ENCODE results near the gene LSM12. TPM values are rescaled to one million over a fixed set of nuclear protein-coding genes. Genes with fewer than 3 reads are reported as not detected.
"Not testable (repeated sequence)": the region's sequence is repeated elsewhere in the genome, so short reads cannot be mapped to it uniquely, and the experiment has no call there.

LSM12 gene
- total and polyA plus RNA-seq, 9 donors, result 14.4 to 32.6 (median 27.9) TPM

DNA sequence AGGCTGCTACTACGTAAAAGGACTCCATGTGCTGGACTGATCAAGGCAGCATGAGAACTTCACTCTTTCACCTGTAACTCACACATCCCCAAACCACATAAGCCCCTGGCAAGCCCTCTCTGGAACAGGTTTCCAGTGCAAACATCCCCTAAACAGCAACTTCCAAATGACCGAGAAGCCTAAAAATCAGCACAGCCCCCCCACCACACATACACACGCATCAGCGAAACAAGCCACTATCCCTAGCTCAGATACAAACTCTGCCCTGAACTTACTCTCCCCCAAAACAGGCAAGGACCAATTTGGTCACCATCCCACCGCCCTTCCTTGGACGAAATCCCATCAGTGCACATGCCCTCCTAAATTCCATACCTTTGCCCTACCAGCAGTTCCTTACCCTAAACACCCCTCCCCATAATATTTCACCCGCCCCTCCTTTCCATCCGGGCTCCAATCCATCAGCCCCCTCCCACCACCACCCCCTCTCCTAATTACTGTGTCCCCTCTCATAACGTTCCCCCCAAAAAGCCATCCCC is 735 bp downstream of the LSM12 start:
- Histone ChIP-seq H3K27ac (ENCODE audit: low read length) (peak overlapping the region; percentile 96), H3K4me3 (ENCODE audit: low read length) (peak overlapping the region; percentile 78), H3K36me3 (ENCODE audit: control insufficient read depth, insufficient read depth, low read length) (peaks cover 23% of the 10 kb centered on the region), H3K4me1 (ENCODE audit: control insufficient read depth, insufficient read depth, low read length) (peaks cover 19% of the 10 kb centered on the region), H3K9me3 (replicated peaks; ENCODE audit: control insufficient read depth, low read depth, low read length) (no peaks in the 10 kb centered on the region), H3K27me3 (ENCODE audit: control insufficient read depth, insufficient read depth, low read length) (no peaks in the 10 kb centered on the region)
- no peak for DNase-seq
- 2% methylated on average over 9 of the region's 9 CpGs for WGBS (ENCODE audit: insufficient coverage)

- H3K36me3 ChIP-seq (ENCODE audit: control insufficient read depth, insufficient read depth, low read length), result peaks cover 36% of the 10 kb centered on the region
- H3K27me3 ChIP-seq (ENCODE audit: control insufficient read depth, insufficient read depth, low read length), result no peaks in the 10 kb centered on the region
- DNase-seq, result no peak
- H3K4me1 ChIP-seq (ENCODE audit: control insufficient read depth, insufficient read depth, low read length), result peaks cover 12% of the 10 kb centered on the region
- 59% methylated on average over 3 of the region's 10 CpGs for WGBS (ENCODE audit: insufficient coverage)
- H3K9me3 ChIP-seq (replicated peaks; ENCODE audit: control insufficient read depth, low read depth, low read length), result no peaks in the 10 kb centered on the region
- no peak overlapping the region for H3K27ac ChIP-seq (ENCODE audit: low read length)
- H3K4me3 ChIP-seq (ENCODE audit: low read length), result no peak overlapping the region
Measured at GRCh38 chr17:44063704-44064639, 2.5 kb downstream of the LSM12 start.

GRCh38 chr17:44062871-44063270 is 3.6 kb downstream of the LSM12 start:
- 92% methylated on average over 8 of the region's 15 CpGs for WGBS (ENCODE audit: insufficient coverage)
- DNase-seq, result no peak
- Histone ChIP-seq H3K36me3 (ENCODE audit: control insufficient read depth, insufficient read depth, low read length) (peaks cover 42% of the 10 kb centered on the region), H3K27me3 (ENCODE audit: control insufficient read depth, insufficient read depth, low read length) (no peaks in the 10 kb centered on the region), H3K4me3 (ENCODE audit: low read length) (no peak overlapping the region), H3K9me3 (replicated peaks; ENCODE audit: control insufficient read depth, low read depth, low read length) (no peaks in the 10 kb centered on the region), H3K27ac (ENCODE audit: low read length) (no peak overlapping the region), H3K4me1 (ENCODE audit: control insufficient read depth, insufficient read depth, low read length) (peaks cover 12% of the 10 kb centered on the region)

DNA sequence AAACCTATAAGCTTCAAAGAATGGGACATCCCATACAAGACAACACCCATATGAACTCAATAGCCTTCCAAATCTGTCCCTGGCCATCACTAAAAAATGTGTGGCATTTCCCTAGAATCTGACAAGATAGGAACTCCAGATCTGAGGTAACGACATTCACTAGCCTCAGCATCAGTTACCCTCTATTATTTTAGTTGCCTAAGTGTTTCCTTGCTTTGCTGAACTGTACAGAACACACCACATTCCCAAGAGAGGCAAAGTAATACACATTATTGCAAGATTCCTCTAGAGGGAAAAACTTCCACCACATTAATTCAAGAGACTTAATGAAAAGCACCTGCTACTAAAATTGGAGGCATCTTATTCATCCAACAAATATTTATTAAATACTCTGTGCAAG is 5.0 kb downstream of the LSM12 start:
- no CpG with 5 or more reads among the region's 1 CpG for WGBS (ENCODE audit: insufficient coverage)
- peaks cover 5% of the 10 kb centered on the region for H3K4me1 ChIP-seq (ENCODE audit: control insufficient read depth, insufficient read depth, low read length)

DNA sequence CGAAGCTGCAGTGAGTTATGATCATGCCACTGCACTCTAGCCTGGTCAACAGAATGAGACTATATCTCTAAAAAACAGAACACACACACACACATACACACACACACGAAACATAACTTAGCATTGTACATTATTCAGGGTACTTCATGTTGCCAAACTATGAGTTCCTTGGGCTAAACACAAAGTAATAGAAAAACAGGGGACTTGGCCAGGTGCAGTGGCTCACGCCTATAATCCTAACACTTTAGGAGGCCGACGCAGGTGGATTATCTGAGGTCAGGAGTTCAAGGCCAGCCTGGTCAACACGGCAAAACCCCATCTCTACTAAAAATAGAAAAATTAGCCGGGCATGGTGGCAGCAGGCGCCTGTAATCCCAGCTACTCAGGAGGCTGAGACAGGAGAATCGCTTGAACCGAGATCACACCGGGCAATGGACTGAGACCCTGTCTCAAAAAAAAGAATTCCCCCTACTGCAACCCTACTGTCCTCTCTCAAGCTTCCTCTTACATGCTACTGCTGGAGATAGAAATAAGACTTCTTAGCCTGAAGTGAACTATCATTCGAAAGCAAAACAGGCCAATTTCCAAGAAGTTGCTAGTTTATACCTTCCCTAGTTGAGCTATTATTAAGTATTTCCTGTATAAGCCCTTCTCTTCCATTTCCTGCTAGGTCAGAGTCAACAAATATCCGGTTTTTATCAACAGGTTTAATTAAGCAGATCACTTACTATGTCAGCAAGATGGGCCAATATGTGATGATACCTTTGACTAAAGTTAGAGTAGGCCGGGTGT is 7.2 kb downstream of the LSM12 start:
- no peak overlapping the region for H3K27ac ChIP-seq (ENCODE audit: low read length)
- H3K4me1 ChIP-seq (ENCODE audit: control insufficient read depth, insufficient read depth, low read length), result no peaks in the 10 kb centered on the region
- H3K4me3 ChIP-seq (ENCODE audit: low read length), result no peak overlapping the region
- no peak for DNase-seq
- 89% methylated on average over 6 of the region's 14 CpGs for WGBS (ENCODE audit: insufficient coverage)
- H3K27me3 ChIP-seq (ENCODE audit: control insufficient read depth, insufficient read depth, low read length), result no peaks in the 10 kb centered on the region
- peaks cover 47% of the 10 kb centered on the region for H3K36me3 ChIP-seq (ENCODE audit: control insufficient read depth, insufficient read depth, low read length)
- H3K9me3 ChIP-seq (replicated peaks; ENCODE audit: control insufficient read depth, low read depth, low read length), result no peaks in the 10 kb centered on the region

More for the DNA sequence above, 5.0 kb downstream of the LSM12 start:
- H3K4me3 ChIP-seq (ENCODE audit: low read length), result no peak overlapping the region
- H3K27ac ChIP-seq (ENCODE audit: low read length), result no peak overlapping the region
- no peaks in the 10 kb centered on the region for H3K9me3 ChIP-seq (replicated peaks; ENCODE audit: control insufficient read depth, low read depth, low read length)
- no peak for DNase-seq
- H3K27me3 ChIP-seq (ENCODE audit: control insufficient read depth, insufficient read depth, low read length), result no peaks in the 10 kb centered on the region
- peaks cover 42% of the 10 kb centered on the region for H3K36me3 ChIP-seq (ENCODE audit: control insufficient read depth, insufficient read depth, low read length)

DNA sequence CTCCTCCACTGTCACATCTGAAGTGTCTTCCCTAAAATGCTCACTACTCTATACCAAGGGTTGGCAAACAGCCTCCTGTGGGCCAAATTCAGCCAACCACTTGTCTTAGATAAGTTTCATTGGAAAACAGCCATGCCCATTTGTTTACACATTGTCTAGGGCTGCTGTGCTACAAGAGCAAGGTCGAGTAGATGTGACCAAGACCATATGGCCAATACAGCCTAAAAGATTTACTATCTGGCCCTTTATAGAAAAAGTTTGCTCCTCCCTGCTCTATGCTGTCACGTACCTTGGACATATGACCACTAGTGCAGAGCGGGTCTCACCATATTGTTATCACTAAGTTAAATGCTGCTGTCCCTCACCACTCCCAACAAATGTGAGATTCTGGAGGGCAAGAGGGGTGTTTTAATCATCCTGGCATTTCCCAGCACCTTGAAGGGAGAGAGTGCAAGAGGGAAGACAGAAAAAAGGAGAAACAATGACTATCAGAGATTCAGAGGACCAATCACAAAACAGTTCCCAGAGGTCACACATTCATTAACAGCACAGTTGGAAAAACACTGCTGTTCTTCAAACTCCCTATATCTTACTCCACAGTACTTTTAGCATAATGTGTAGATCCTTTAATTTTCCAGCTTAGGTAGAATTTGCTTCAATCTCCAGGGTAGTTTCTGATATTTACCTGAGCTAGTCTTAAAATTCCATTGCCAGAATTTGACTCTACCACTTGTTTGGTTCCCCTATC is 13.2 kb downstream of the LSM12 start:
- Histone ChIP-seq H3K36me3 (ENCODE audit: control insufficient read depth, insufficient read depth, low read length) (peaks cover 50% of the 10 kb centered on the region), H3K27ac (ENCODE audit: low read length) (no peak overlapping the region), H3K27me3 (ENCODE audit: control insufficient read depth, insufficient read depth, low read length) (no peaks in the 10 kb centered on the region), H3K9me3 (replicated peaks; ENCODE audit: control insufficient read depth, low read depth, low read length) (no peaks in the 10 kb centered on the region), H3K4me1 (ENCODE audit: control insufficient read depth, insufficient read depth, low read length) (peaks cover 18% of the 10 kb centered on the region), H3K4me3 (ENCODE audit: low read length) (no peak overlapping the region)
- WGBS (ENCODE audit: insufficient coverage), result 33% methylated on average over 1 of the region's 3 CpGs
- no peak for DNase-seq

- Histone ChIP-seq H3K4me3 (ENCODE audit: low read length) (no peak overlapping the region), H3K27ac (ENCODE audit: low read length) (peak overlapping the region; percentile 55), H3K36me3 (ENCODE audit: control insufficient read depth, insufficient read depth, low read length) (peaks cover 52% of the 10 kb centered on the region), H3K27me3 (ENCODE audit: control insufficient read depth, insufficient read depth, low read length) (no peaks in the 10 kb centered on the region), H3K9me3 (replicated peaks; ENCODE audit: control insufficient read depth, low read depth, low read length) (no peaks in the 10 kb centered on the region), H3K4me1 (ENCODE audit: control insufficient read depth, insufficient read depth, low read length) (peaks cover 18% of the 10 kb centered on the region)
- 82% methylated on average over 5 of the region's 9 CpGs for WGBS (ENCODE audit: insufficient coverage)
- DNase-seq, result peak; percentile 83
Measured at GRCh38 chr17:44049294-44050060, 17.0 kb downstream of the LSM12 start.

DNA sequence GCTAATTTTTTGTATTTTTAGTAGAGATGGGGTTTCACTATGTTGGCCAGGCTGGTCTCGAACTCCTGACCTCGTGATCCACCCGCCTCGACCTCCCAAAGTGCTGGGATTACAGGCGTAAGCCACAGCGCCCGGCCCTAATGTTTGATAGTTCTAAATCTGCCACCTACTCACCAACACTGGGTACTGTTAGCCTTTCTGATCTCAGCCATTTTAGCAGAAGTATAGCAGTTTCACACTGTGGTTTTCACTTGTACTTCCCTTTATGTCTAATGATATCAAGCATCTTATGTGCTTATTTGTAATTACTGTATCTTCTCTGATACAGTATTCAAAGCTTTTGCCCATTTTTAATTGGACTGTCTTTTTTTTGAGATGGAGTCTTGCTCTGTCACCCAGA is 19.6 kb downstream of the LSM12 start:
- peaks cover 13% of the 10 kb centered on the region for H3K4me1 ChIP-seq (ENCODE audit: control insufficient read depth, insufficient read depth, low read length)
- not testable (repeated sequence) for H3K27me3 ChIP-seq (ENCODE audit: control insufficient read depth, insufficient read depth, low read length); H3K4me3 ChIP-seq (ENCODE audit: low read length); DNase-seq; H3K9me3 ChIP-seq (replicated peaks; ENCODE audit: control insufficient read depth, low read depth, low read length); H3K27ac ChIP-seq (ENCODE audit: low read length)
- 97% methylated on average over 6 of the region's 7 CpGs for WGBS (ENCODE audit: insufficient coverage)
- peaks cover 43% of the 10 kb centered on the region for H3K36me3 ChIP-seq (ENCODE audit: control insufficient read depth, insufficient read depth, low read length)

DNA sequence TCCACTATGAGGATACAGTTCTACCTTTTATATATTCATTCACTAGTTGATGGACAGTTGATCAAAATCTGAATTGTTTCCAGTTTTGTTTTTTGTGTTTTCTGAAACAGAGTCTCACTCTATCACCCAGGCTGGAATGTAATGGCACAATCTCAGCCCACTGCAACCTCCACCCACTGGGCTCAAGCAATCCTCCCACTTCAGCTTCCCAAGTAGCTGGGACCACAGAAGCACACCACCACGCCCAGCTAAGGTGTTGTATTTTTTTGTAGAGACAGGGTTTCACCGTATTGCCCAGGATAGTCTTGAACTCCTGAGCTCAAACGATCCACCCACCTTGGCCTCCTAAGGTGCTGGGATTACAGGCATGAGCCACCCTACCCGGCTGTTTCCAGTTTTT is 21.0 kb downstream of the LSM12 start:
- H3K9me3 ChIP-seq (replicated peaks; ENCODE audit: control insufficient read depth, low read depth, low read length), result no peaks in the 10 kb centered on the region
- H3K27me3 ChIP-seq (ENCODE audit: control insufficient read depth, insufficient read depth, low read length), result no peaks in the 10 kb centered on the region
- H3K4me1 ChIP-seq (ENCODE audit: control insufficient read depth, insufficient read depth, low read length), result peaks cover 14% of the 10 kb centered on the region
- no peak for DNase-seq
- no peak overlapping the region for H3K4me3 ChIP-seq (ENCODE audit: low read length)
- peaks cover 29% of the 10 kb centered on the region for H3K36me3 ChIP-seq (ENCODE audit: control insufficient read depth, insufficient read depth, low read length)
- WGBS (ENCODE audit: insufficient coverage), result no CpG with 5 or more reads among the region's 4 CpGs
- no peak overlapping the region for H3K27ac ChIP-seq (ENCODE audit: low read length)
